GM08714 (cell line): ENCODE data around the gene KLRF1.

Experiments used
- H3K4me3 ChIP-seq: fragments of 200-500 bp; sonication (Bioruptor generic); 2 replicates; pipeline ENCODE4 v1.5.1; 2014; ENCODE audit warnings: mild to moderate bottlenecking, low read length, inconsistent platforms
- ZNF274 ChIP-seq: IDR thresholded peaks from 2 replicates; pipeline ENCODE4 v1.6.1; 2012; ENCODE audit warnings: mild to moderate bottlenecking, low read depth, low read length

Gene KLRF1

GRCh38 chr12:9827209-9827888 lies at the start of gene KLRF1:
TSS of gene KLRF1 (plus strand) at chr12:9827481. CDS start at chr12:9827545, 64 bp downstream.
- no peak for TF ChIP-seq ZNF274
- H3K4me3 ChIP-seq: no peak within 1 kb of the TSS

- no peak for TF ChIP-seq ZNF274
- H3K4me3 ChIP-seq: no peak overlapping the region
Measured at GRCh38 chr12:9779209-9779608, 48.1 kb upstream of the KLRF1 start.

GRCh38 chr12:9781360-9781759 lies 45.9 kb upstream of the KLRF1 start:
- no peak for TF ChIP-seq ZNF274
- no peak overlapping the region for H3K4me3 ChIP-seq

GRCh38 chr12:9782547-9783382 lies 44.5 kb upstream of the KLRF1 start:
- no peak for TF ChIP-seq ZNF274
- H3K4me3 ChIP-seq: no peak overlapping the region

GRCh38 chr12:9784326-9784725 lies 43.0 kb upstream of the KLRF1 start:
- no peak for TF ChIP-seq ZNF274
- no peak overlapping the region for H3K4me3 ChIP-seq

- no peak overlapping the region for H3K4me3 ChIP-seq
- TF ChIP-seq ZNF274: no peak
Measured at GRCh38 chr12:9784816-9785215, 42.5 kb upstream of the KLRF1 start.

- no peak overlapping the region for H3K4me3 ChIP-seq
- TF ChIP-seq ZNF274: no peak
Measured at GRCh38 chr12:9786726-9787717, 40.3 kb upstream of the KLRF1 start.

- no peak overlapping the region for H3K4me3 ChIP-seq
- TF ChIP-seq ZNF274: no peak
Measured at GRCh38 chr12:9792185-9792900, 34.9 kb upstream of the KLRF1 start.

GRCh38 chr12:9792961-9793617 lies 34.2 kb upstream of the KLRF1 start:
- no peak for TF ChIP-seq ZNF274
- no peak overlapping the region for H3K4me3 ChIP-seq

- no peak overlapping the region; the same call in 1 of the 2 replicates for H3K4me3 ChIP-seq
- TF ChIP-seq ZNF274: no peak
Measured at GRCh38 chr12:9793779-9794395, 33.4 kb upstream of the KLRF1 start.

- H3K4me3 ChIP-seq: no peak overlapping the region; the same call in 1 of the 2 replicates
- TF ChIP-seq ZNF274: no peak
Measured at GRCh38 chr12:9794484-9795093, 32.7 kb upstream of the KLRF1 start.

GRCh38 chr12:9795945-9796344 lies 31.3 kb upstream of the KLRF1 start:
- H3K4me3 ChIP-seq: no peak overlapping the region
- no peak for TF ChIP-seq ZNF274
